ENCODE measurements around the gene C6orf58. TPM values are rescaled to one million over a fixed set of nuclear protein-coding genes. Genes with fewer than 3 reads are reported as not detected.

C6orf58 gene
- total and polyA plus RNA-seq, 10 of the 15 experiments (the other 5 are each of a cell fraction or from before 2014, with no cell fraction given) = 0.06 to 0.43 (median 0.12) TPM; not detected in 2

GRCh38 chr6:127586372-127586771 lies 9.4 kb downstream of the C6orf58 start:
- no peak for FAIRE-seq

More at GRCh38 chr6:127586372-127586771, 9.4 kb downstream of the C6orf58 start:
- in situ Hi-C loops (cut with MboI) = no loop called here
- no peak for TF ChIP-seq E4F1 (IDR thresholded peaks at IDR 0.05; ENCODE audit: borderline replicate concordance, partially characterized antibody)
- TF ChIP-seq, protein P1, sequence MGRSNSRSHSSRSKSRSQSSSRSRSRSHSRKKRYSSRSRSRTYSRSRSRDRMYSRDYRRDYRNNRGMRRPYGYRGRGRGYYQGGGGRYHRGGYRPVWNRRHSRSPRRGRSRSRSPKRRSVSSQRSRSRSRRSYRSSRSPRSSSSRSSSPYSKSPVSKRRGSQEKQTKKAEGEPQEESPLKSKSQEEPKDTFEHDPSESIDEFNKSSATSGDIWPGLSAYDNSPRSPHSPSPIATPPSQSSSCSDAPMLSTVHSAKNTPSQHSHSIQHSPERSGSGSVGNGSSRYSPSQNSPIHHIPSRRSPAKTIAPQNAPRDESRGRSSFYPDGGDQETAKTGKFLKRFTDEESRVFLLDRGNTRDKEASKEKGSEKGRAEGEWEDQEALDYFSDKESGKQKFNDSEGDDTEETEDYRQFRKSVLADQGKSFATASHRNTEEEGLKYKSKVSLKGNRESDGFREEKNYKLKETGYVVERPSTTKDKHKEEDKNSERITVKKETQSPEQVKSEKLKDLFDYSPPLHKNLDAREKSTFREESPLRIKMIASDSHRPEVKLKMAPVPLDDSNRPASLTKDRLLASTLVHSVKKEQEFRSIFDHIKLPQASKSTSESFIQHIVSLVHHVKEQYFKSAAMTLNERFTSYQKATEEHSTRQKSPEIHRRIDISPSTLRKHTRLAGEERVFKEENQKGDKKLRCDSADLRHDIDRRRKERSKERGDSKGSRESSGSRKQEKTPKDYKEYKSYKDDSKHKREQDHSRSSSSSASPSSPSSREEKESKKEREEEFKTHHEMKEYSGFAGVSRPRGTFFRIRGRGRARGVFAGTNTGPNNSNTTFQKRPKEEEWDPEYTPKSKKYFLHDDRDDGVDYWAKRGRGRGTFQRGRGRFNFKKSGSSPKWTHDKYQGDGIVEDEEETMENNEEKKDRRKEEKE (IDR thresholded peaks at IDR 0.05) = no peak
- no peak for TF ChIP-seq NBN (IDR thresholded peaks at IDR 0.05)
- SMC1A ChIA-PET (ENCODE audit: uncharacterized antibody, unreplicated experiment) = no interaction called here
- RAD21 ChIA-PET (ENCODE audit: unreplicated experiment) = no interaction called here
- H3K4me1 ChIP-seq (ENCODE audit: control insufficient read depth, insufficient read depth, low read length) = no peaks in the 10 kb centered on the region
- ATAC-seq (peak; percentile 67), DNase-seq (ENCODE audit: low read depth, low spot score) (no peak)
- no peak overlapping the region for H2AFZ ChIP-seq (ENCODE audit: control insufficient read depth, low read depth, low read length)
- no peaks in the 10 kb centered on the region for H3K36me3 ChIP-seq (ENCODE audit: control insufficient read depth in 2 of 2, insufficient read depth in 2 of 2, low read length in 1 of 2)
- no TSS peak for BruUV-seq (replicated peaks)
- 50% methylated on average over 2 of the region's 2 CpGs for WGBS (ENCODE audit: insufficient coverage, insufficient replicate concordance, low lambda C conversion rate, missing lambda C conversion rate)
- H3K27ac ChIP-seq (ENCODE audit: control insufficient read depth, insufficient read depth) = no peak overlapping the region
- intact Hi-C loops (cut with micrococcal nuclease; ENCODE audit: unreplicated experiment) = no loop called here
- no peak overlapping the region for H3K4me2 ChIP-seq (ENCODE audit: control insufficient read depth, insufficient read depth)
- no peak overlapping the region for H3K4me3 ChIP-seq
- CTCF ChIA-PET = no interaction called here
- H4K20me1 ChIP-seq (ENCODE audit: control insufficient read depth, insufficient read depth) = no peaks in the 10 kb centered on the region
- H3K27me3 ChIP-seq (replicated peaks in 1 of 2; ENCODE audit: control insufficient read depth in 2 of 2, insufficient read depth in 2 of 2, low read length in 1 of 2) = no peaks in the 10 kb centered on the region
- H3K9ac ChIP-seq (ENCODE audit: control insufficient read depth, insufficient read depth, low read length) = no peak overlapping the region
- POLR2A ChIA-PET = no interaction called here
- no peaks in the 10 kb centered on the region for H3K9me3 ChIP-seq (replicated peaks; ENCODE audit: control insufficient read depth, insufficient read depth, low read length)
- H3K79me2 ChIP-seq (ENCODE audit: control insufficient read depth, insufficient read depth, low read length) = no peaks in the 10 kb centered on the region
